IPS-NIHi7 (cell line): ENCODE measurements around the gene SPEF1.
"Not testable (repeated sequence)": the region's sequence is repeated elsewhere in the genome, so short reads cannot be mapped to it uniquely, and the experiment has no call there.

Experiments
- DNase-seq: peaks from one replicate; pipeline ENCODE4 v3.0.0; 2012; ENCODE audit warnings: mixed read lengths; ENCODE audit errors: extremely low spot score

The SPEF1 gene, protein sequence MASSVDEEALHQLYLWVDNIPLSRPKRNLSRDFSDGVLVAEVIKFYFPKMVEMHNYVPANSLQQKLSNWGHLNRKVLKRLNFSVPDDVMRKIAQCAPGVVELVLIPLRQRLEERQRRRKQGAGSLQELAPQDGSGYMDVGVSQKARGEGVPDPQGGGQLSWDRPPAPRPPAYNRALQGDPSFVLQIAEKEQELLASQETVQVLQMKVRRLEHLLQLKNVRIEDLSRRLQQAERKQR

DNA sequence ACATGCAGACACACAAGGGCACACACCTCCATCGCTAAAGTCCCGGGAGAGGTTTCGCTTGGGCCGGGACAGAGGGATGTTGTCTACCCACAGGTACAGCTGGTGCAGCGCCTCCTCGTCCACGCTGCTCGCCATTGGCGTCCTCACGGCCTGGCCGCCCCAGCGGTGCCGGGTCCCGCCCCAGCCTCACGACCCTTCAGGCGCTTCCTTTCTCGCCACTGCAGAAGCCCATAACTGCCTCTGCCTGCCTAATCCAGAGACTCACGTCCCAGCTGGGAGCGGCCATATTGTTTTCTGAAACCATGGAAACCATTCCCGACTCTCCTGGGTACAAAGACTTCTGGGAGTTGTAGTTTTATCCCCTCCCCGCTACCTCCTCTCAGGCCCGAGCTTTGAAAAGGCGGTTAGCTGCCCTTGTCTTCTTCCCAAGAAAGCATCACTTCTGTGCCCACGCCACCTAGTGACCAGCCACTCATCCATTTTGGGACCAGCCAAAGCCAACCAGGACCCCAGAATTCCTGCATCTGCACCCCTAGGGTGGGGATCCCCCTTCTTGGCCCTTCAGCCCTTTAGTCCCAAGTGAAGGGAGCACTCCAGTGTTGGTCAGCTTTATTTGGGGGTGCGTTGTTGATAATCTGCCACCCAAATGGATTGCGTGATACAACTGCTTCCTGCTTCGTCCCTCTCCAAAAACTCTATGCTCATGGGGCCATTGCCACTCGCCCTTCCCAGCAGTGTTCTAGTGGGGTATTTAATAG lies at the start of gene SPEF1:
Gene SPEF1, minus strand, starts transcription at position 296 of the 758 bp plus-strand sequence. Its CDS starts 161 bp downstream, at position 135.
- DNase-seq: peak; percentile 93

DNA sequence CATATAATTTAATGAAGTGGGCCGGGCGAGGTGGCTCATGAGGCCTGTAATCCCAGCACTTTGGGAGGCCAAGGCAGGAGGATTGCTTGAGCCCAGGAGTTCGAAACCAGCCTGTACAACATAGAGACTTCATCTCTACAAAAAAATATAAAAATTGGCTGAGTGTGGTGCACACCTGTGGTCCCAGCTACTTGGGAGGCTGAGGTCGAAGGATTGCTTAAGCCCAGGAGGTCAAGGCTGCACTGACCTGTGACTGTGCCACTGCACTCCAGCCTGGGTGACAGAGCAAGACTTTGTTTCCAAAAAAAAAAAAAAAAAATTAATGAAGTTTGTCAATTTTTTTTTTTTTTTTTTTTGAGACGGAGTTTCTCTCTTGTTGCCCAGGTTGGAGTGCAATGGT lies 48.6 kb upstream of the SPEF1 start:
- DNase-seq: not testable (repeated sequence)

- DNase-seq: no peak
These were observed 47.5 kb upstream of the SPEF1 start for GRCh38 chr20:3828798-3829197.

- DNase-seq: no peak
These were observed 45.2 kb upstream of the SPEF1 start for GRCh38 chr20:3826420-3826819.

- DNase-seq: peak; percentile 52
These were observed 44.3 kb upstream of the SPEF1 start for GRCh38 chr20:3825526-3825925.

GRCh38 chr20:3823881-3824280 lies 42.6 kb upstream of the SPEF1 start:
- DNase-seq: no peak

DNA sequence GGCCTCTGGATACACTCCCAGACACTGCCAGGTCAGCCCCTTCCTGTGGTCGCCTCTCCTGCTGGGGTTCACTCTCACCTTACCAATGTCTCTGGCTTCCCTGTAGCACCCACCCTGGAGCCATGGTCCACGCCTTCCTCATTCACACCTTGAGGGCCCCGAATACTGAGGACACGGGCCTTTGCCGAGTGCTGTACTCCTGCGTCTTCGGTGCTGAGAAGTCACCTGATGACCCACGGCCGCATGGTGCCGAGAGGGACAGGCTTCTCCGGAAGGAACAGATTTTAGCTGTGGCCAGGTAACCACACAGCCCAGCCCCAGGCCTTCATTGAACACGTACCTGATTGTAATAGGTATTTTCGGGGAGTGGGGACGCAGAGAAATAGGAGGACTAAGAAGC lies 40.7 kb upstream of the SPEF1 start:
- DNase-seq: no peak

- no peak for DNase-seq
These were observed 39.9 kb upstream of the SPEF1 start for GRCh38 chr20:3820901-3821727.

GRCh38 chr20:3820048-3820900 lies 39.0 kb upstream of the SPEF1 start, which contains the start of gene AP5S1:
TSS of gene AP5S1 (plus strand) at chr20:3820547. CDS start at chr20:3822118, 1,571 bp downstream.
- peak; percentile 91 for DNase-seq

- no peak for DNase-seq
These were observed 38.3 kb upstream of the SPEF1 start for GRCh38 chr20:3819411-3820047.

GRCh38 chr20:3818155-3819151 lies 37.2 kb upstream of the SPEF1 start:
- DNase-seq: peak; percentile 63

GRCh38 chr20:3815703-3816315 lies 34.6 kb upstream of the SPEF1 start:
- no peak for DNase-seq

DNA sequence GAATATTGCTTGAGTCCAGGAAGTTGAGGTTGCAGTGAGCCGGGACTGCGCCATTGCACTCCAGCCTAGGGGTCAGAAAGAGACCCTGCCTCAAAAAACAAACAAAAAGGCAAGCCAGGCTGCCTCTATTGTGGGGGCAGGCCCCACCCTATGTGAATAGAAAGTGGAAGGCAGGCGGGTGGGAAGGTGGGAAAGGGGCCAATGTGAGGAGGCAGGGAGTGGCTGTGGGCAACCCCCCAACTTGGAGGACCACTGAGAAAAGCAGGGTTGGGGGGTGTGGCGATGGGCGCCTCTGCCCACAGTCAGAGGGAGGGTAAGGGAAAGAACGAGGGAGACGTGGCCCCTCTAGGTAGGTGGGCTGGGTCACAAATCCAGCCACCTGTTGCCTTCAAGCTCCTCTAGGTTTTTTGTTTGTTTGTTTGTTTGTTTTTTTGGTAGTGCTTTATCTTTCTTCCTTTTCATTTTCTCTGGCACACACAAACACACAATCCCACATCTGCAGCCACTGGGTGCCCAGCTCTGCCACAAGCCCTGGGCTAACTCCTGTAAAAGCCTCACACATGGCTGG lies 33.8 kb upstream of the SPEF1 start:
- DNase-seq: no peak

DNA sequence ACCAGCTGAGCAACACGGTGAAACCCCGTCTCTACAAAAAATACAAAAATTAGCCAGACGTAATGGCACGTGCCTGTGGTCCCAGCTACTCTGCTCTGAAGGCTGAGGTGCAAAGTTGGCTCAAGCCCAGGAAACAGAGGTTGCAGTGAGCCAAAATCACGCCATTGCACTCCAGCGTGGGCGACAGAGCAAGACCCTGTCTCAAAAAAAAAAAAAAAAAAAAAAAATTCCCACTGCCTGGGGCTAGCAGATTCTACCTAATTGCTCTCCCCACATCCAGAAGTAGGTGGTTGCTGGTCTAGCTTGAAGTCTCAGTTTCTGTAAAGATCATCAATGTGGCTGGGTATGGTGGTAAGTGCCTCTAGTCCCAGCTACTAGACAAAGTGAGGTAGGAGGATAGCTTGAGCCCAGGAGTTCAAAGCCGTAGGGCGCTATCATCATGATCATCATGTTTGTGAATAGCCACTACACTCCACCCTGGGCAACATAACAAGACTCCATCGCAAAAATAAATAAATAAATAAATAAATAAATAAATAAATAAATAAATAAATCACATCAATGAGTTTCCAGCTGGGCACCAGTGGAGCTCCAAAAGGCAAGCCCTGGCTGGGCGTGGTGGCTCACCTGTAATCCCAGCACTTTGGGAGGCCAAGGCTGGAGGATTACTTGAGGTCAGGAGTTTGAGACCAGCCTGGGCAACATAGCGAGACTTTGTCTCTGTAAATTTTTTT lies 32.8 kb upstream of the SPEF1 start:
- no peak for DNase-seq

DNA sequence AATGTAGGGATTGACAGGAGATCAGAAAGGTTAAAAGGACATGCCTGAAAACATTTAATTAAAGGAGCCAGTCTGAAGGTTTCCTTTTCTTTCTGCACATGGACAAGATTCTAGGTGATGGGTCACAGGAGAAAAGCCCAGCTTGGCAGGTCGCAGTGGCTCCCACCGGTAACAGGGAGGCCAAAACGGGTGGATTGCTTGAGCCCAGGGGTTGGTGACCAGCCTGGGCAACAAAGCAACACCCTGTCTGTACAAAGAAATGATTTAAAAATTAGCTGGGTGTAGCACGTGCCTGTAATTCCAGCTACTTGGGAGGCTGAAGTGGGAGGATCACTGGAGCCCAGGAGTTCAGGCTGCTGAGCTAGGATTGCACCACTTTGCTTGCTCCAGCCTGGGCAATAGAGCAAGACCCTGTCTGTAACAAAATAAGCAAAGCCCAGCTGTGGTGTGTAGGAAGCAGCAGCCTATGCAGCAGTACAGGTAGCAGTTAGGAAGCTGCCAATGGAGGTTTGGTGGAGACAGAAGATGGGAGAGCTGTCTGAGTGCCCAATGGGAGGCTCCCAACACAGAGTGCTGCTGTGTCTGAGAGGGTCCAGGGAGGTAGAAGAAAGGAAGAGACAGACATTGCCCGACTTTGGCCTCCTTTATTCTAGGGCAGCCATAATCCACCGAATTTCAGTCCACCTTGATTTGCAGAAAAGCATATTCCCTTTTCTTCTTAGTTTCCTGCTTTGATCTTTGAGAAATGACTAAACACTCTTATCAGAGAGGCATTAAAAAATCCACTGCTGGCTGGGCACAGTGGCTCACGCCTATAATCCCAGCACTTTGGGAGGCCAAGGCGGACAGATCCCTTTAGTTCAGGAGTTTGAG lies 32.0 kb upstream of the SPEF1 start:
- no peak for DNase-seq

GRCh38 chr20:3812259-3812681 lies 31.0 kb upstream of the SPEF1 start:
- DNase-seq: no peak
